Measurements from ENCODE around the gene GRB14.

The GRB14 gene

GRCh38 chr2:164625378-164625971 lies 4.2 kb upstream of the GRB14 start:
- no peak for TF ChIP-seq CTCF (IDR thresholded peaks at IDR 0.05; ENCODE audit: extremely low read depth, missing control alignments)
- DNase-seq (ENCODE audit: low spot score): no peak

- no peak for DNase-seq (ENCODE audit: low spot score)
- no peak for TF ChIP-seq CTCF (IDR thresholded peaks at IDR 0.05; ENCODE audit: extremely low read depth, missing control alignments)
Observed at GRCh38 chr2:164624316-164624715, 3.0 kb upstream of the GRB14 start.

- no peak for TF ChIP-seq CTCF (IDR thresholded peaks at IDR 0.05; ENCODE audit: extremely low read depth, missing control alignments)
- no peak for DNase-seq (ENCODE audit: low spot score)
Observed at GRCh38 chr2:164622338-164623106, 1.2 kb upstream of the GRB14 start.

- TF ChIP-seq CTCF (IDR thresholded peaks at IDR 0.05; ENCODE audit: extremely low read depth, missing control alignments): no peak
Observed at GRCh38 chr2:164621764-164622105, 453 bp upstream of the GRB14 start.

GRCh38 chr2:164620457-164620856 lies 825 bp downstream of the GRB14 start:
- no peak for DNase-seq (ENCODE audit: low spot score)
- TF ChIP-seq CTCF (IDR thresholded peaks at IDR 0.05; ENCODE audit: extremely low read depth, missing control alignments): no peak

More at GRCh38 chr2:164621764-164622105, 453 bp upstream of the GRB14 start:
- peak; percentile 15 for DNase-seq (ENCODE audit: low spot score)

GRCh38 chr2:164617466-164617865 lies 3.8 kb downstream of the GRB14 start:
- no peak for DNase-seq (ENCODE audit: low spot score)
- TF ChIP-seq CTCF (IDR thresholded peaks at IDR 0.05; ENCODE audit: extremely low read depth, missing control alignments): no peak

GRCh38 chr2:164613321-164613982 lies 7.8 kb downstream of the GRB14 start:
- no peak for DNase-seq (ENCODE audit: low spot score)
- no peak for TF ChIP-seq CTCF (IDR thresholded peaks at IDR 0.05; ENCODE audit: extremely low read depth, missing control alignments)

Measured in GM20000 (cell line).